ENCODE measurements around the gene CTSC.

DNA sequence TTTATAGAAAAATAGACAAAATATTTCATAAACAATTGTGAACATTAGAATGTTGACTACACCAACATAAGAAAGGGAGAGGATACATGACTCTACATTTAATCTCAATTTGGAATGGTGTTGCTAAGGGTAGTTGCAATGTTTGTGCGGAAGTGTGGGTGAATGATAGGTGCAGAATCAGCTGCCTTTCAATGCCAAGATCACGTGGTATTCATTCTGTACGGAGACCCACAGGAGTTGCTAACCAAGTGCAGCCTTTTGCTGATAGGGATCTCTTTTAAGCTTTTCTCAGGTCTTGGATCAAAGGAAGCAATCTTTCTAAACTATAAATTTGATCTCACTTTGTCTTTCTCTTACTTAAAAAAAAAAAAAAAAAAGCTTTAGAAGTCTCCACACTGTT, 29.8 kb upstream of the CTSC start:
- TF ChIP-seq, protein P1, sequence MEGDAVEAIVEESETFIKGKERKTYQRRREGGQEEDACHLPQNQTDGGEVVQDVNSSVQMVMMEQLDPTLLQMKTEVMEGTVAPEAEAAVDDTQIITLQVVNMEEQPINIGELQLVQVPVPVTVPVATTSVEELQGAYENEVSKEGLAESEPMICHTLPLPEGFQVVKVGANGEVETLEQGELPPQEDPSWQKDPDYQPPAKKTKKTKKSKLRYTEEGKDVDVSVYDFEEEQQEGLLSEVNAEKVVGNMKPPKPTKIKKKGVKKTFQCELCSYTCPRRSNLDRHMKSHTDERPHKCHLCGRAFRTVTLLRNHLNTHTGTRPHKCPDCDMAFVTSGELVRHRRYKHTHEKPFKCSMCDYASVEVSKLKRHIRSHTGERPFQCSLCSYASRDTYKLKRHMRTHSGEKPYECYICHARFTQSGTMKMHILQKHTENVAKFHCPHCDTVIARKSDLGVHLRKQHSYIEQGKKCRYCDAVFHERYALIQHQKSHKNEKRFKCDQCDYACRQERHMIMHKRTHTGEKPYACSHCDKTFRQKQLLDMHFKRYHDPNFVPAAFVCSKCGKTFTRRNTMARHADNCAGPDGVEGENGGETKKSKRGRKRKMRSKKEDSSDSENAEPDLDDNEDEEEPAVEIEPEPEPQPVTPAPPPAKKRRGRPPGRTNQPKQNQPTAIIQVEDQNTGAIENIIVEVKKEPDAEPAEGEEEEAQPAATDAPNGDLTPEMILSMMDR (IDR thresholded peaks at IDR 0.05): no peak
- no peak for TF ChIP-seq ZFX (IDR thresholded peaks at IDR 0.05; ENCODE audit: borderline replicate concordance)

All from 22Rv1 (cell line).